NCI-H446 treated with DMSO at 0.1 percent for 48 hours (cell line): ENCODE results near the gene PELI2.
"Not testable (repeated sequence)": the region's sequence is repeated elsewhere in the genome, so short reads cannot be mapped to it uniquely, and the experiment has no call there.

ENCODE experiments used
- DNase-seq: peaks from one replicate; lab custom pipeline; 2025; lab: John Stamatoyannopoulos, UW

PELI2 gene

DNA sequence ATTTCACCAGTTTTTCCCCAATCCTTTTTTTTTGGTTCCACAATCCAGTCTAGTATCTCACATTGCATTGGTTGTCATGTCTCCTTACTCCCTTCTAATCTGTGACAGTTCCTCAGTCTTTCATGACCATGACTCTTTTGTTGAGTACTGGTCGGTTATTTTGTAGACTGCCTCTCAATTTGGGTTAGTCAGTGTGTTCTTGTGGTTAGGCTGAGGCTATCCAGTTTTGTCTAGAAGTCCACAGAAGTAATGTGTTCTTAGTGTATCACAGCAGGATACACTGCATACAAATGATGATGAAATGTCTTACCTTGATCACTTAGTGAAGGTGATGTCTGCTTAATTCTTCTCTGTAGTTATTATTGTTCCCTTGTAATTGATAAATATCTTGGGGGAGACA is 24.8 kb downstream of the PELI2 start:
- no peak for DNase-seq

DNA sequence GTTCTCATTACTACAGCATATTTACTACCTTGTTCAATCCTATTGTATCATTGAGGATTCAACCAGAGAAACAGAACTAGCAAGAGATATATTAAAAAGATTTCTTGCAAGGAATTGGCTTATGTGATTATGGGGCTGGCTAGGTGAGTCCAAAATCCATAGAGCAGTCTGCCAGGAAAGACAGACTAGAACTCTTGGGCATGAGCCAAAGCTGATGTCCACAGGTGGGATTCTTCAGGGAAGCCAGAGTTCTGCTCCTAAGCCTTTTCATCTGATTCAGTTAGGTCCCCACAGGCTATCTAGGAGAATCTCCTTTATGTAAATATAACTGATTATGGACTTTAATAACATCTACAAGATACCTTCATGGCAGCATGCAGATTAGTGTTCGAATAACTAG is 26.0 kb downstream of the PELI2 start:
- DNase-seq: no peak

DNA sequence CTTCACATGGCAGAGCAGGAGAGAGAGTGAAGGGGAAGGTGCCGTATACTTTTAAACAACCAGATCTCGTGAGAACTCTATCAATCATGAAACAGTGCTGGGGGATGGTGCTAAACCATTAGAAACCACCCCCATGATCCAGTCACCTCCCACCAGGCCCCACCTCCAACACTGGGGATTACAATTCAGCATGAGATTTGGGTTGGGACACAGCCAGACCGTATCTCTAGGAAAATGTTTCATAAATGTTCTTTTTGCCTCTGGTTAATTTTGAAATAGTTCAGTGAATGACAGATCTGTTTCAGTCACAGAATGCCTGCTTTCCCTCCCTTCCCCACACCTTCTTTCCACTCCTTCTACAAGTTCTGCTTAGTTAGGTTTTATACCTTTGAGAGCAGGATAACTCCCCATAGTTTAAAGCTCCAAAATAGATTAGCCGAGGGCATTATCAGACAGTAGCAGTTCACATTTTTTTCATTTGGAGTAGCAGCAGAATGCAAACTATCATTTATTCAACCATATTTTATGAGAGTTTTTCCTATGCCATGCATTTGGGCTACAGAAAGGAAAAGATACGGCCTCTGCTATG is 27.1 kb downstream of the PELI2 start:
- DNase-seq: no peak

DNA sequence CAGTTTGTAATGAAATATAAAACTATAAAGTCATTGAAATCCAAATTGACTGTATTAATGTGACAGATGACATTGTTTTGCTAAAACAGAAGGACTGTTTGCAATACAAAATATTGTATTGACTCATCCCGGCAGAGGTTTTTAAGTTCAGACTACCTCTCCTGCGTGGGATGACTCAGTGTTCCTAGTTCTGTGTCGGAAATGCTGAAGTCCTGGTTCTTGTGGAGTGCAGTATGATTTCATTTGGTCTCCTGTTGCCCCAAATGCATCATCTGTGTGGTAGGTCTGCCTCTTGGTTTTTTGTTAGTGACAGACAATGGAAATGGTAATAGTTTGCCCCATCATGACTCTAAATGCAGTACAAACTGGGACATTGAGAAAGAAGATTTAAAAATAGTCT is 27.8 kb downstream of the PELI2 start:
- no peak for DNase-seq

DNA sequence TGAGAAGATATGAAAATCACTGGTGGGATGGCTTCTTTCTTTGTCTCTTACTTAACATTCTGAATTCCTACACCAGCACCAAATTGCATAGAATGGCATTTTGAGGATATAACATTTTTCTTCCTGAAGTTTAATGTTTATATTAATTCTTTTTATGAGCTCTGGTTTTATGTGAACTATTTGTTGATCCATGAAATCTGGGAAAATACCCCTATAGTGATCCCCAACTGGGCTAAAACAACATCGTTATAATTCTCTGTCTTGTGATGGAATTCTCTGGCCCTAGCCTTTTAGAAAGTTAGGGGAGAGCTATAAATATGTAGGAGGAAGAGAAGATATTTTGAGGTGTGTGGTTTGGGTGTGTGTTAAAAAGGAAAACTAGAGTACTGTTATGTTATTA is 29.2 kb downstream of the PELI2 start:
- no peak for DNase-seq

DNA sequence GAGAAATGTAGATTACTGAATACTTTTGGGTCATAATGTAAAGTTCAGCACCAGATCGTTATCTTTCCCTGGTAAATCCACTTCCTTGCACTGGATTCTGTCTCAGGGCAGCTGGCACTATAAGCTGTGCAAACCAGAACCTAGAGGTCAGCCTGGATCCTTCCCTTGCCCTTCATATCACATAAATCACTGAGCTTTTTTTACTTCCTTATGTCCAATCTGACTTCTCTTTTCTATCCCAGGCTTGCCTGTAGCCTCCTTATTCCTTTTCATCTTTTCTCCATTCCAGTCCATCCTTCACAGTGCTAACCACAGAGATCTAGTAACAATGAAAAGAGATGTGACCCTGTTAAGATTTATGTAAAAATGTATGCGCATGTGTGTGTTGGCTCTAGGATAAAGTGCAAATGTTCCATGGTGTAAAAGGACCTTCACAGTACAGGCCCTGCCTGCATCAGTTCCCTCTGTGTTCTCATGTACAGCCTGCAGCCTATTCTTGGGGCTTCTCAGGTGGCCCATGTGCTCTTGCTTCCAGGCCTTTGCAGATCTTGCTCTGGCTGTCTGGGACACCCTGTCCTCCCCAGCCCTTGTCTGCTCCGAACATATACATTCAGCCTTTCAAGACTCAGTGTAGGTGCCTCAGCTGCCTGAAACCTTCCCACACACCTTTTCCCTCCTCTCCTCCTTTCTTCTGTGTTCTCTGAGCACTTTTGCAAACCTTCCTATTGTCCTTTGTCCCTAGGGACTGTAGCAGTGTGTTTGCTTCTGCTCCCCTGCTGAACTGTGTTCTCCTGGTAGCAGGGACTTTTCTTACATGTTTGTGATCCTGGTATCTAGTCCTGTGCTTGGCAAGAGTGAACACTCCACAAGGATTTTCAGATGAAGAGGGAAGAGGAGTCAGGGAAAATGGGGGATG is 30.0 kb downstream of the PELI2 start:
- no peak for DNase-seq

DNA sequence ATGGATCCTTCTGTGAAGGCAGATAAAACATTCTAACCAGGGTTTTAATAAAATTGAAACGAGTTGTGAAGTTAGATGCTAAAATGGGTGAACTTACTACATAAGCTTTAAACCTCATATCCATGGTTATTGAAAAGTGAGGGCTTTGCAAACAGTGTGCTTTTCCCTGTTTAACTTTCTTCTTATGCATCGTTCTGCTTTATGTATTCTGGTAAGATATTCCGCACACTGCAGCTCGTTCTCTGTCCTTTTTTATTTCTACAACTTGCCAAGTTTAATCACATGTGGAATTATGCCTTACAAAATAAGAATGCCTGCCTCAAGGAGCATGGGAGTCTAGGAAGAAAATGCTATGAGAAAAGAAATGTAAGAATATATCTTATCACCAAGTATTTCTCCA is 30.9 kb downstream of the PELI2 start:
- no peak for DNase-seq

DNA sequence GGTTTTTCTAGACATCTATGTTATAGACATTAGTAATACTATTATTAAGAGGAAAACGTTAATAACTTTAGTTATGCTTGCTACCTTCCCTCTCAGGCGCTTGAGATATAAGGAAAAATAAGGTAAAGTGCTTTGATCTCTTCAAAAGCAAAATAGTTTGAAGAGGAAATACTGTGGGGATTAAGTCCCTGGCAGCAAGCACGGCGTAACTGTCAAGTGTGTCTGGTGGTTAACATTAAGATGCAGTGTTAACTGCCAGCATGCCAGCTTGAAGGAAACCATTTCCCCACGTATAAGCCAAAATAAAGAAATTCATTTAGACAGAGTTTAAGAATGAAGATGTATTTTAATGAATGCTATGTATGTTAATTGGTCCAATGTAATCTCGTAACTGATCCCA is 31.8 kb downstream of the PELI2 start:
- DNase-seq: no peak

DNA sequence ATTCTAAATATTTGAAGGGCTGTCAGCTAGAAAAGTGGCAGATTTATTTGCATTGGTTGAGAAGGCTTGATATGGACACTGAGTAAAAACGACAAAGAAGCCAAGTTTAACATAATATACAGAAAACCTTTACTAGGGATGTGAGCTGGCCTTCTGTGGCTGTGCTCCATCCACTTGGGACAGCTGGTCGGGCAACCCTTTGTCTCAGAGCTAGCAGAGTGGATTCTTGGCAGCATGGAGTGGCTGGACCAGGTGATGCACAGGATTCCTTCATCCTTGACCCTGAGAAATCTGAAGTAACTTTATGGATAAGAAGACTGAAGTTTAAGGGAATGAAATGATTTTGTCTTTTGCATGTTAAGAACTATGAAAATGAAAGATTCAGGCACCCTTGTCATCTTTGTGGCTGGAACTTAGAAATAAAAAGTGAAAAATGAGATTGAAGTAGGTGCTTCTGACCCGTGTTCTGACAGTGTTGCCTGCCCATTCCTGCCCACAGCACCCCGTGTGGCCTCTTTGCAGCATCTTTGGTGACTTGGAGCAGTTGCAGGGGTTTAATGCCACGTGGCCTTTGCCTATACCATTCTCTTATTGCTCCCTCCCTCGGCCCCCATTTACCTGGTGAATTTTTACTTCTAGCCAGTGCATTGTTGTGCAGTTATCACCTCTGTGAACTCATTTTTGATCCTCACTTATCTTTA is 32.6 kb downstream of the PELI2 start:
- no peak for DNase-seq

DNA sequence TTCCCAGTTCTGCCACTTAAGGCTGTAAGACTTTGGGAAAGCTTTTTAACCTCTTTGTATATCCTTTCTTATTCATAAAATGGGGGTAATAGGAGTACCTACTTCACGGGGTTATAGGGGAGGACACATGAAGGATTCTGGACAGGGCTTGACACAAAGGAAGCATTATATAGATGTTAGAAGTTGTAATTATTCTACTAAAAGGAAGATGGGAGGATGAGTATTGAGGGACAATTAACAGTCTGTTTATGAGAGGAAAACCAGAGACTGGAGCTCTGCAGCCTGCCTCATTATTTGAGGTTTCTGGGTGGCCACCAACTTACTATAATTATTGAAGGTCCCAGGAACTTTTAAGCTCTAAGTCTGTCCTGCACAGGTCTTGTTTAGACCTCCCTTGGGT is 34.0 kb downstream of the PELI2 start:
- DNase-seq: no peak

DNA sequence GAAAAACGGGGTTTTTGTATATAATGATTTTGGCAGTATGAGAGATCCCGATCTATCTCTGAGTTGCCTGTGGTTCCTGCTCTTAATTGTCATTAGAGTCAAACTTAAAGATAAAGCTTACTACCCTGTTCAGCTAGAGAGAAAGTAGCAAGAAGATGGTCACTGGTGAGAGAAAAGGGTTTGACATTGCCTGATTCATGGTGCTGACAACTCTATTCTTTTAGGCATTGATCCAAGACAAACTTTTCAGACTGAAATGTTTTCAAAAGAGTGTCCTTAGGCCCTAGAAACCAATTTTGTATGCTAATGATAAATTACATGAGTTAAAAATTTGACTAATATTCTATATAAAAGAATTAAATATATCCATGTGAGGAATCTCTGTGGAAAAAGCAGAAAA is 35.1 kb downstream of the PELI2 start:
- DNase-seq: no peak

DNA sequence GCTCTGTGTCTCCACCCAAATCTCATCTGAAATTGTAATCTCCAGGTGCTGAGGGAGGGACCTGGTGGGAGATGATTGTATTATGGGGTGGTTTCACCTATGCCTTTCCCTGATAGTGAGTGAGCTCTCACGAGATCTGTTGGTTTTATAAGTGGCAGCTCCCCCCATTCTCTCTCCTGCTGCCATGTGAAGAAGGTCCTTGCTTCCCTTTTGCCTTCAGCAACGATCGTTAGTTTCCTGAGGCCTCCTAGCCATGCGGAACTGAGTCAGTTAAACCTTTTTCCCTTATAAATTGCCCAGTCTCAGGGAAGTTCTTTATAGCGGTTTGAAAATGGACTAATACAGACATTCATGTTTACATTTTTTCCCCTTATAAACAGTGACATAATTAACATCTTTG is 36.1 kb downstream of the PELI2 start:
- no peak for DNase-seq

DNA sequence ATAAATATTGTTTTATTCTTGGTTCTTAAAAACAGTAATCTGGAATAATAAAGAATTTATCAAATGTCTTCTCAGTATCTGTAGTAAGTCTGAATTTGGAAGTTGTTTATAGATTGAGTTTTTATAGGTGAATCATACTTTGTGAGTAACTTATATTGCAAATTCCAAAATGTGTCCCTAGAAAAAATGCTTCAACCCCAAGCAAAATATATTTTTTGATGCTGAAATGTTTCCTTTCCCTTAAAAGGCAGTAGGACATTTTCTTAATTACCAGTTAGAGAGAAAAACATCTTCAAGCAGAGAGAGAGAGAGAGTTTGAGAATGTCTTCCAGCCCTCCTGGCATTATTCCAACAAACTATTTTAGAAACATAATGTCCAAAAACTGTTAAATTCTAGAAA is 37.9 kb downstream of the PELI2 start:
- DNase-seq: no peak

DNA sequence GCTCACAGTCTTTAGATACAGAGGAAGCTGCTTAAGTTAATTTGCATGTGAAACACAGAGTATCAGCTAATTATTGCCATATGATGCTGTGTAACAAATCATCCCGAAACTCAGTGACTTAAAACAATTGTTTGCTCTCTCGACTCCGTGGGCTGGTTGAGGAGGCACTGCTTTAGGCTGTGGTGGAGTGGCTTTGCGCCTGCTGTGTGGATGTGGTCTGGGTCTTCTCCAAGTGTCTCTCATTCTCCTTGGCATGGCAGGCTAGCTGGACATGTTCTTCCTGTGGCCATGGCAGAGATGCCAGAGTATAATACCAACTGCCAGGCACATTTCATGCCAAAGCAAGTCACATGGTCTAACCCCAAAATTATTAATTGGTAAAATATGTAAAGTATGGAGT is 40.9 kb downstream of the PELI2 start:
- no peak for DNase-seq

DNA sequence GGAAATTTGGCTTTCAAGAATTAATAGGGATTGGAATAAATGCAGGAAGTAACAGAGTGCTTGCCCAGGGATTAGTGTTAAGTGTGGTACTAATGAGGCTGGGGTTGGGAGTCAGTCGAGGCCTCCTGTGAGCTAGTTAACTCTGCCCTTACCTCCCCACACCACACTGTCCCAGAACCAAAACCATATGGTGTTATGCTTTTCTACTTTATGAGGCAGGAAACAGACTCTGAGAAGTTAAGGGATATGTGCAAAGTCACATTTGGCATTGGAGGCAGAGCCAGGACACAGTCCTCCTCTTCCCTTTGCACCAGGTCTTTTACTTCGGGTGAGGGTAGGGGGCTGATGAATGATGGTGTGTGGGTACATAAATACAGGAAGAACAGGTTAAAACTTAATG is 41.9 kb downstream of the PELI2 start:
- DNase-seq: no peak

DNA sequence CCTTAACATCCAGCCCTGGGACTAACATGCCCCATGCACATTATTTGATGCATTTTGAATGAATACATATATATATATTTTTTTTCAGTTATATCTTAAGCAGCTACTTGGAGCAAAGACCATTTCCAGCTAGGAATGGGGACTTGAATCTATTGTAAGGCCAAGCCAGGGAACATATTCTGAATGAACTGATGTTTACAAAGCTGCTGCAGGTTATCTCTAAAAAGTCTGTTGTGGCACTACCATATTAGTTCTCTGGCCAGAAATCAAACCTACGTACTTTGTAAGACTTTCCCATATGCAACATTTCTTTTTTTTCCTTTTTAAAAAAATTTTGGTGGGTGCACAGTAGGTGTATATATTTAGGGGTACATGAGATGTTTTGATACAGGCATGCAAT is 43.4 kb downstream of the PELI2 start:
- no peak for DNase-seq

DNA sequence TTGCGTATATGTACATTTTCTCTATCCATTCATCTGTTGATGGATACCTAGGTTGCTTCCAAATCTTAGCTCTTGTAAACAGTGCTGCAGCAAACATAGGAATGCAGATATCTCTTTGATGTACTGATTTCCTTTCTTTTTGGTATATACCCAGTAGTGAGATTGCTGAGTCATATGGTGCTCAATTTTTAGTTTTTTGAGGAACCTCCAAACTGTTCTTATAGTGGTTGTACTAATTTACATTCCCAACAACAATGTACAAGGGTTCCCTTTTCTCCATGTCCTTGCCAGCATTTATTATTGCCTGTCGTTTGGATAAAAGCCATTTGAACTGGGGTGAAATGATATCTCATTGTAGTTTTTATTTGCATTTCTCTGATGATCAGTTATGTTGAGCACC is 44.3 kb downstream of the PELI2 start:
- DNase-seq: no peak

DNA sequence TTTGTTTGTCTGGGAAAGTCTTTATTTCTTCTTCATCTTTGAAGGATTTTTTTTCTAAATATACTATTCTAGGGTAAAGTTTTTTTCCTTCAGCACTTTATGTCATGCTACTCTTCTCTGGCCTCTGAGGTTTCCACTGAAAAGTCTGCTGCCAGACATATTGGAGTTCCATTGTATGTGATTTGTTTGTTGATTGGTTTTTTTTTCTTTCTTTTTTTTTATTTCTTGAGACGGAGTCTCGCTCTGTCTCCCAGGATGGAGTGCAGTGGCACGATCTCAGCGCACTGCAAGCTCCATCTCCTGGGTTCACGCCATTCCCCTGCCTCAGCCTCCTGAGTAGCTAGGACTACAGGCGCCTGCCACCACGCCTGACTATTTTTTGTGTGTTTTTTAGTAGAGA is 48.4 kb downstream of the PELI2 start:
- not testable (repeated sequence) for DNase-seq

DNA sequence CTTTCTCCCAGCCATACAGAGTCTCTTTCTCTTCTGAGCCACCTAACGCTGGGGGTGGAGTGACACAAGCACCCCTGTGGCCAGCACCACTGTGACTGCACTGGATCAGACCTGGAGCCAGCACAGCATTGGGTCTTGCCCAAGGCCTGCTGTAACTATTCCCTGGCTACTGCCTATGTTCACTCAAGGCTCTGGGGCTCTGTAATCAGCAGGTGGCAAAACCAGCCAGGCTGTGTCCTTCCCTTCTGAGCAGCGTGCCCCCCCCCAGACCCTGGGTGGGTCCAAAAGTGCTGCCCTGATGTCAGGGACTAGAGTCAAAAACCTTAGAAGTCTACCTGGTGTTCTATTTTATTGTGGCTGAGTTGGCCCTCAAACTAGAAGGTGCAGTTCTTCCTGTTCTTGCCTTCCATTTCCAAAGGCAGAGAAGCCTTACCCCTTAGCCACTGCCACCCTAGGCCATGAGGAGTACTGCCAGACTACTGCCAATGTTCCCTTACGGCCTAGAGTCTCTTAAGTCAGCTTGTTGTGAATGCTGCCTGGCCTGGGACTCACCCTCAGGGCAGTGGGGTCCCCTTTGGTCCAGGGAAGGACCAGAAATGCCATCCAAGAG is 49.9 kb downstream of the PELI2 start:
- no peak for DNase-seq

DNA sequence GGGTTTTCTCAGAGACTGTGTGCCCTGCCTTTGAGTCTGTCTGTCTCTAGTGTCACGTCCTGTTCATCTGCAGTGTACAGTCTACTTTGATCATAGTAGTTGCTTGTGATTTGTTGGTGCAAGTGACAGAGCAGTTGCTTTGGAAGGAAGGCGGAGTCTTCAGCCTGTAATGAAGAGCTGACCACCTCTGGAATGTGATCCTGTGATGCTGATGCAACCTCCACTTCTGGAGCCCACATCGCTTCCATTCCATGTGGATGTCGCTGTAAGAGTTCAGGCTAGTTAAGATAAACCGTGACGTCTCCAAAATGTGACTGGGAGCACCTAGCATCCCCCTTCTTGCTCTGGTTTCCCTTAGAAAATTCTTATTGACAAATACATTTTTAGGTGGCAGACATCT is 51.8 kb downstream of the PELI2 start:
- no peak for DNase-seq

DNA sequence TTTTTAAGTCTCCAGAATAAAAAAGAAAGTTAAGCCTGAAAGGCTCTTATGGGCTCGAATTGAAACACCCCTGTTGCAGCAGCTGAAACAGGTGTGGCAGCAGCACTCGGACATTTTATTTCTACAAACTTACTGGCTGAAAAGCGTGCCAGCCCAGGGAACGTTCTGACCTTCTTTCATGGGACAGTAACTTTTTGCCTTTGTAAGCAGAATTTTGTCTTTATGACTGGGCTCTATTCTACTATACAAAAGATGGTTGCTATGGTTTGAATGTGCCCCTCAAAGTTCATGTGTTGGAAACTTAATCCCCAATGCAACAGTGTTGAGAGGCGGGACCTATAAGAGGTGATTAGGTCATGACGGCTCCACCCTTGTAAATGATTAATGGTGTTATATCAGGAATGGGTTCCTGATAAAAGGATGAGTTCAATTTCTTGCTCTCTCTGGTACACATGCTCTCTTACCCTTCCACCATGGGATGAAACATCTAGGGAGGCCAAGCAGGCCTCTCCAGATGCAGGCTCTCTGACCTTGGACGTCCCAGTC is 52.7 kb downstream of the PELI2 start:
- DNase-seq: no peak

DNA sequence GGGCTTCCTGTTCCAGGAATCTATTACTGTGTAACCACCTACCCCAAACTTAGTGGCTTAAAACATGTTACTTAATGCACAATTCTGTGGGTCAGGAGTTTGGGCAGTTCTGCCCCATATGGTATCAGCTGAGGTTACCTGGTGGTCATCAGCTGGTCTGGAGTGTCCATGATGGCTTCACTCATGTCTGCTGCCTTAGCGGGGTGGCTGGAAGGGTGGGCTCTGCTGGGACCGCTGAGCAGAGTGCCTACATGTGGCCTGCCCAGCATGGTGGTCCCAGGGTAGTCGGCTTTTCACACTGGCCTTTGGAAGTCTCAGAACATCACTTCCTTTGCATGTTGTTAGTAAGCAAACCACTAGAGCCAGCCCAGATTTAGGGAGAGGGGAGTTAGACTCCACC is 53.9 kb downstream of the PELI2 start:
- no peak for DNase-seq

DNA sequence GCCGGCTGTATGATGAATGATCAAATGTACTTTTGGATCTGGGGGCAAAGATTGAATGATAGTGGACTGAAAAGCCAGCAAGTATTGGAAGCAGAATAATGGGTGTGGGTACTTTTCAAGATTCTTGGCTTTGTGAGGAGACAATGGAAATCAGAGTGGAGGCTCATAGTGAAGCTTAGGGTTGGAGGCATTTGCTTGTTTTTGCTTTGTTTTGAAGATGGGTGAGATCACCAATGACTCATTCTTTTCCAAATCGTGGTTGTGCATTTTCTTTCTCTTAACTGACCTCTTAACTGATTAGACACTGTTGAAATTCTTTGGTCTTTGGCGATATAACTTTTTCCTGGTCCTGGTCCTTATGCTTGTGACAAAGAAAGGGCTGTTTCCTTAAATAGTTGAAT is 54.4 kb downstream of the PELI2 start:
- no peak for DNase-seq
